ENCODE results near the gene C15orf61. TPM values are rescaled to one million over a fixed set of nuclear protein-coding genes. Genes with fewer than 3 reads are reported as not detected.

The C15orf61 gene
- total RNA-seq, 4 donors from 2014 or later = 8.2 to 19.0 (median 13.5) TPM

- TF ChIP-seq, protein P1, sequence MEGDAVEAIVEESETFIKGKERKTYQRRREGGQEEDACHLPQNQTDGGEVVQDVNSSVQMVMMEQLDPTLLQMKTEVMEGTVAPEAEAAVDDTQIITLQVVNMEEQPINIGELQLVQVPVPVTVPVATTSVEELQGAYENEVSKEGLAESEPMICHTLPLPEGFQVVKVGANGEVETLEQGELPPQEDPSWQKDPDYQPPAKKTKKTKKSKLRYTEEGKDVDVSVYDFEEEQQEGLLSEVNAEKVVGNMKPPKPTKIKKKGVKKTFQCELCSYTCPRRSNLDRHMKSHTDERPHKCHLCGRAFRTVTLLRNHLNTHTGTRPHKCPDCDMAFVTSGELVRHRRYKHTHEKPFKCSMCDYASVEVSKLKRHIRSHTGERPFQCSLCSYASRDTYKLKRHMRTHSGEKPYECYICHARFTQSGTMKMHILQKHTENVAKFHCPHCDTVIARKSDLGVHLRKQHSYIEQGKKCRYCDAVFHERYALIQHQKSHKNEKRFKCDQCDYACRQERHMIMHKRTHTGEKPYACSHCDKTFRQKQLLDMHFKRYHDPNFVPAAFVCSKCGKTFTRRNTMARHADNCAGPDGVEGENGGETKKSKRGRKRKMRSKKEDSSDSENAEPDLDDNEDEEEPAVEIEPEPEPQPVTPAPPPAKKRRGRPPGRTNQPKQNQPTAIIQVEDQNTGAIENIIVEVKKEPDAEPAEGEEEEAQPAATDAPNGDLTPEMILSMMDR (IDR thresholded peaks at IDR 0.05) = no peak
- TF ChIP-seq POLR2A (IDR thresholded peaks at IDR 0.05) = no peak
- no peak overlapping the region for H3K4me3 ChIP-seq (ENCODE audit: low read depth, poor library complexity, severe bottlenecking)
- intact Hi-C loops (cut with DNase I; ENCODE audit: low total_unique reads) = no loop called here
- no peak for DNase-seq (ENCODE audit: low spot score in 2 of 2)
- 71 to 79% methylated on average over 8 of the region's 8 CpGs for WGBS, 2 donors
Measured at GRCh38 chr15:67548862-67549651, 28.1 kb downstream of the C15orf61 start.

DNA sequence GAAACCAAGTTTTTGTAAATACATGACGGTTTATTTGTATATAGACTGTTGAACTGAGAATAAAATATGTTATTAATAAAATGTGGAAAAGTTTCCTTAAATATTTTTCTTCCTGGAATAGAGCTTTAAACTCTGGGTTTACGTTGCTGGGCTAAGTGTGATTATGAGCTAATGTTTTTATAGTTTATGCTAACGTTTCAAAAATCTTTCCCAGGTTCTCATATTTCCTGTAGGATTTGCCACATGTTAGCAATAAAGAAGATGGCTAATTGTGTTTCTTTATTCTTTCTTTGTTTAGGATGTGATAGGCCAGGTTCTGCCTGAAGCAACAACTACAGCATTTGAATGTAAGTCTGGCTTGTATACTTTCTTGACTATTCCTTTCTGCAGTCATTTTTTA, 28.8 kb downstream of the C15orf61 start:
- no peak for TF ChIP-seq POLR2A (IDR thresholded peaks at IDR 0.05)
- TF ChIP-seq, protein P1 (IDR thresholded peaks at IDR 0.05) = no peak
- intact Hi-C loops (cut with DNase I; ENCODE audit: low total_unique reads) = no loop called here
- no peak overlapping the region for H3K4me3 ChIP-seq (ENCODE audit: low read depth, poor library complexity, severe bottlenecking)
- 60 to 64% methylated on average over 3 of the region's 3 CpGs for WGBS, 2 donors
- DNase-seq (ENCODE audit: low spot score in 2 of 2) = no peak

- TF ChIP-seq, protein P1 (IDR thresholded peaks at IDR 0.05) = no peak
- no peak for TF ChIP-seq POLR2A (IDR thresholded peaks at IDR 0.05)
- no peak for DNase-seq (ENCODE audit: low spot score in 2 of 2)
- no peak overlapping the region for H3K4me3 ChIP-seq (ENCODE audit: low read depth, poor library complexity, severe bottlenecking)
- intact Hi-C loops (cut with DNase I; ENCODE audit: low total_unique reads) = no loop called here
- WGBS, 2 donors = 77 to 90% methylated on average over 4 of the region's 4 CpGs
Measured at GRCh38 chr15:67550522-67550921, 29.6 kb downstream of the C15orf61 start.

GRCh38 chr15:67551207-67551743, 30.3 kb downstream of the C15orf61 start:
- no peak for DNase-seq (ENCODE audit: low spot score in 2 of 2)
- TF ChIP-seq, protein P1 (IDR thresholded peaks at IDR 0.05) = no peak
- TF ChIP-seq POLR2A (IDR thresholded peaks at IDR 0.05) = no peak
- no peak overlapping the region for H3K4me3 ChIP-seq (ENCODE audit: low read depth, poor library complexity, severe bottlenecking)
- intact Hi-C loops (cut with DNase I; ENCODE audit: low total_unique reads) = no loop called here
- 100% methylated on average over 1 of the region's 1 CpG for WGBS, 2 donors

- no peak for DNase-seq (ENCODE audit: low spot score in 2 of 2)
- intact Hi-C loops (cut with DNase I; ENCODE audit: low total_unique reads) = no loop called here
- no peak overlapping the region for H3K4me3 ChIP-seq (ENCODE audit: low read depth, poor library complexity, severe bottlenecking)
- WGBS, 2 donors = 95 to 98% methylated on average over 4 of the region's 4 CpGs
- no peak for TF ChIP-seq POLR2A (IDR thresholded peaks at IDR 0.05)
- TF ChIP-seq, protein P1 (IDR thresholded peaks at IDR 0.05) = no peak
Measured at GRCh38 chr15:67554580-67554979, 33.6 kb downstream of the C15orf61 start.

All from lower leg skin (tissue), 4 donors.